B cell (primary cell): ENCODE measurements around the gene CT47B1. TPM values are rescaled to one million over a fixed set of nuclear protein-coding genes. Genes with fewer than 3 reads are reported as not detected.
"Not testable (repeated sequence)": the region's sequence is repeated elsewhere in the genome, so short reads cannot be mapped to it uniquely, and the experiment has no call there.

Experiments
- ATAC-seq: fragments of 200-7000 bp; cut with Tn5 transposase; one replicate; pipeline ENCODE4 v1.10.0; 2021; ENCODE audit warnings: low read depth, mild to moderate bottlenecking, moderate number of reproducible peaks, moderate library complexity
- CTCF ChIA-PET: fragments of 350-600 bp; sonication (Branson Sonifier 250); formaldehyde crosslinking; loops from one replicate; lab custom pipeline; 2021; ENCODE audit warnings: antibody characterized with exemption, inconsistent platforms; lab: Charles Lee
- POLR2A ChIA-PET: fragments of 350-600 bp; sonication (Branson Sonifier 250); formaldehyde crosslinking; loops from one replicate; lab custom pipeline; 2021; ENCODE audit warnings: antibody characterized with exemption; lab: Charles Lee
- DNase-seq: peaks from one replicate; pipeline ENCODE4 v3.0.0; 2013
- H2AFZ ChIP-seq: 2 replicates; pipeline ENCODE4 v1.6.1; 2012; ENCODE audit warnings: mild to moderate bottlenecking, low read depth, low read length; ENCODE audit not compliant: insufficient read depth, poor library complexity, severe bottlenecking
- H3K27ac ChIP-seq, 2 donors: 1 replicate in 1 of 2; 2 replicates in 1 of 2; pipeline ENCODE4 v1.5.1; 2012 to 2013; ENCODE audit warnings: low read length in 2 of 2, mild to moderate bottlenecking in 2 of 2, moderate library complexity in 1 of 2
- H3K27me3 ChIP-seq, 4 experiments: fragments of 200-600 bp in 1 of 4; sonication (generic) in 1 of 4; replicated peaks in 1 of 4; 1 replicate in 2 of 4; 2 replicates in 2 of 4; pipeline versions ENCODE4 v1.6.1 to v1.7.0; 2013 to 2016; ENCODE audit warnings: low read length in 3 of 4, mild to moderate bottlenecking in 2 of 4, mixed read lengths in 1 of 4, moderate library complexity in 1 of 4; ENCODE audit not compliant: insufficient read depth in 4 of 4, control insufficient read depth in 3 of 4; ENCODE audit errors: control extremely low read depth in 1 of 4
- H3K36me3 ChIP-seq, 2 experiments: replicated peaks in 1 of 2; 1 replicate in 1 of 2; 2 replicates in 1 of 2; pipeline versions ENCODE4 v1.6.1 to v1.7.1; 2013; ENCODE audit warnings: low read length in 1 of 2; ENCODE audit not compliant: insufficient read depth in 2 of 2, control insufficient read depth in 1 of 2; ENCODE audit errors: control extremely low read depth in 1 of 2, extremely low read depth in 1 of 2
- H3K4me1 ChIP-seq, 2 donors: fragments of 200-600 bp in 1 of 2; sonication (generic) in 1 of 2; 1 replicate in 1 of 2; 2 replicates in 1 of 2; pipeline versions ENCODE4 v1.5.1 to v1.6.1; 2013 to 2017; ENCODE audit warnings: low read length in 2 of 2; ENCODE audit not compliant: control insufficient read depth in 2 of 2, insufficient read depth in 2 of 2
- H3K4me2 ChIP-seq: replicated peaks from 2 replicates; pipeline ENCODE3; 2012; ENCODE audit warnings: mild to moderate bottlenecking, low read depth, low read length; ENCODE audit not compliant: poor library complexity, severe bottlenecking
- H3K4me3 ChIP-seq, 5 experiments: fragments of 200-600 bp in 1 of 5; sonication (generic) in 1 of 5; 1 replicate in 3 of 5; 2 replicates in 2 of 5; pipeline versions ENCODE4 v1.5.1 to v1.7.0; 2011 to 2016; ENCODE audit warnings: low read length in 4 of 5, mild to moderate bottlenecking in 4 of 5, low read depth in 2 of 5, control low read depth in 1 of 5, moderate library complexity in 1 of 5; ENCODE audit not compliant: insufficient read depth in 1 of 5; ENCODE audit errors: control extremely low read depth in 1 of 5, extremely low read depth in 1 of 5
- H3K79me2 ChIP-seq: fragments of 200-600 bp; sonication (generic); one replicate; pipeline ENCODE4 v1.6.0; 2016; ENCODE audit warnings: low read length; ENCODE audit not compliant: control insufficient read depth, insufficient read depth
- H3K9ac ChIP-seq: fragments of 200-600 bp; sonication (generic); 2 replicates; pipeline ENCODE4 v1.6.1; 2017; ENCODE audit warnings: mild to moderate bottlenecking, low read length, moderate library complexity
- H3K9me3 ChIP-seq, 3 donors: one replicate each; pipeline versions ENCODE4 v1.6.1 to v1.7.1; 2013; ENCODE audit warnings: low read length in 2 of 3; ENCODE audit not compliant: control insufficient read depth in 2 of 3, insufficient read depth in 1 of 3; ENCODE audit errors: control extremely low read depth in 1 of 3
- H4K20me1 ChIP-seq: 2 replicates; pipeline ENCODE4 v1.6.0; 2012; ENCODE audit warnings: mild to moderate bottlenecking, low read length; ENCODE audit not compliant: insufficient read depth, control insufficient read depth, poor library complexity, severe bottlenecking
- H3K27ac Mint-ChIP-seq: one replicate; pipeline ENCODE4 v1.8.0; 2021; ENCODE audit warnings: mixed read lengths
- H3K27me3 Mint-ChIP-seq: one replicate; pipeline ENCODE4 v1.8.0; 2021; ENCODE audit warnings: mixed read lengths
- H3K4me1 Mint-ChIP-seq: one replicate; pipeline ENCODE4 v1.8.0; 2021; ENCODE audit warnings: mixed read lengths
- H3K4me3 Mint-ChIP-seq: one replicate; pipeline ENCODE4 v1.8.0; 2021; ENCODE audit warnings: mixed read lengths
- H3K9me3 Mint-ChIP-seq: one replicate; pipeline ENCODE4 v1.8.0; 2022; ENCODE audit warnings: mixed read lengths; ENCODE audit not compliant: insufficient read depth
- CTCF ChIP-seq: fragments of 200-600 bp; IDR thresholded peaks from one replicate; pipeline ENCODE4 v1.8.0; 2022; ENCODE audit warnings: antibody characterized with exemption, mild to moderate bottlenecking
- EZH2 ChIP-seq: IDR thresholded peaks from 2 replicates; pipeline ENCODE4 v1.6.1; 2012; ENCODE audit warnings: borderline replicate concordance, low read depth, mild to moderate bottlenecking, moderate library complexity, low read length; ENCODE audit not compliant: insufficient read depth, poor library complexity, severe bottlenecking
- WGBS: methylation state at CpG from one replicate; pipeline ENCODE4 v1.1.5; 2013; ENCODE audit warnings: missing lambda C conversion rate; ENCODE audit not compliant: insufficient coverage; 5-methylcytosine and 5-hydroxymethylcytosine counted together
- intact Hi-C: fragments of 100-400 bp; cut with micrococcal nuclease; formaldehyde crosslinking; loops from one replicate; pipeline ENCODE4 v1.10.0; 2022
- polyA minus RNA-seq: library from RNA; depleted of rRNA, polyadenylated mRNA; stranded (reverse); fragments of >200 nt; gene quantifications from 2 replicates; pipeline ENCODE4 v1.2.3, GENCODE V29; 2012
- polyA plus RNA-seq: library from polyadenylated mRNA; depleted of rRNA; stranded (reverse); fragments of >200 nt; gene quantifications from 2 replicates; pipeline ENCODE4 v1.2.3, GENCODE V29; 2012
- total RNA-seq, 2 donors: library from RNA; stranded (reverse); fragments of 120-200 nt in 1 of 2; gene quantifications; 1 replicate in 1 of 2; 2 replicates in 1 of 2; pipeline versions ENCODE4 v1.2.3 to v1.2.4, GENCODE V29; 2013 to 2022

The CT47B1 gene
- not detected in 2 replicates for total RNA-seq
- not detected for total RNA-seq (2013)
- not detected in 2 replicates for polyA plus RNA-seq
- polyA minus RNA-seq, result not detected in 2 replicates

- POLR2A ChIA-PET, CTCF ChIA-PET, intact Hi-C loops, H3K27me3 Mint-ChIP-seq, H3K4me1 Mint-ChIP-seq, H3K4me1 ChIP-seq, DNase-seq, H3K9ac ChIP-seq, H3K27ac Mint-ChIP-seq, H3K27me3 ChIP-seq, H3K9me3 Mint-ChIP-seq, H3K4me3 ChIP-seq, H3K27ac ChIP-seq, H3K9me3 ChIP-seq, H3K36me3 ChIP-seq, H3K4me2 ChIP-seq, H3K4me3 Mint-ChIP-seq, H3K79me2 ChIP-seq, H4K20me1 ChIP-seq, ATAC-seq, H2AFZ ChIP-seq: not testable (repeated sequence)
- no CpG with 5 or more reads among the region's 7 CpGs for WGBS
Measured at GRCh38 chrX:120875766-120876165, at the start of gene CT47B1. Gene CT47B1, minus strand, starts transcription at chrX:120875866. Its CDS starts 196 bp downstream, at chrX:120875670.

DNA sequence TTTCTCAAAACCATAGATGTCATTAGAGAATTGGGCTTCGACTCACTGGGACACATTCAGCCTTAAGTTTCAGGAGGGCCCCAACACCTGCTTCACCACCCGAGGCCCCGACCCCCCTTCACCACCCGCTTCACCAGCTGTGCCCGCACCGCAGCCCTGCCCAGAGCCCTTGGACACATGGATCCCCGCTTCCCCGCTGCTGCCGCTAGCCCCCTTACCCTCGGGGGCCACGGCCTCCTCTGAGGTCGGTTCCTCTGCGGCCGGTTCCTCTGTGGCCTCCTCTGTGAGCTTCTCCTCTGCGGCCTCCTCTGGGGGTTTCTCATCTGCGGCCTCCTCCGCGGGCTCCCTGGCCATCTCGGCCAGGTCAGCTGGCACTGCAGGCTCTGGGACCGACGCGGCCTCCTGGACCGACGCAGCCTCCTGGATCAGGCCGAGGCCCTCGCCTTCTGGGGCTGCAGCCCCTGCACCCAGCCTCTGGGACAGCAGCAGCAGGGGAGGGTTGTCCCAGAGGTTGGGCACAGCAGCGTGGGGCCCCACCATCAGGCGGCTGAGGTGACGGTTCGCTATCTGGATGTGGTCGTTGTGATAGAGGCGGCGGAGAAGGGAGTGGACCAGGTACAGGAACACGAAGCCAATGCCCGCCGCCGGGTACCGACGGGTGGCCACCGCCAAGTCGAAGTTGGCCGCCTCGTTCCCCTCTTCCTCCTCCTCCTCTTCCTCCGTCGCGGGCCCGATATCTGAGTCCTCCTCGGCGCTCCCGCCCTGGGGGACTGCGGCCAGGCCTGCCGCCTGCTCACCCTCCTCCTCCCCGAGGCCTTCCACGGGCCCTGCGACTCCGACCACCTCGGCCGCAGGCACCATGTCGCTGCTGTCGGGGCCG, 748 bp downstream of the CT47B1 start:
- POLR2A ChIA-PET, result no interaction called here
- H3K27ac Mint-ChIP-seq, result no peak overlapping the region

More for the DNA sequence above, 748 bp downstream of the CT47B1 start:
- no peak overlapping the region for H3K4me3 ChIP-seq
- H2AFZ ChIP-seq, result no peak overlapping the region
- DNase-seq (no peak), ATAC-seq (no peak)
- intact Hi-C loops, result no loop called here
- H3K4me2 ChIP-seq, result no peak overlapping the region
- H4K20me1 ChIP-seq, result no peaks in the 10 kb centered on the region
- Mint-ChIP-seq H3K4me3 (no peak overlapping the region), H3K27me3 (peaks cover 3% of the 10 kb centered on the region), H3K4me1 (no peaks in the 10 kb centered on the region), H3K9me3 (no peaks in the 10 kb centered on the region)
- no peaks in the 10 kb centered on the region for H3K36me3 ChIP-seq
- H3K27me3 ChIP-seq, result no peaks in the 10 kb centered on the region
- no peaks in the 10 kb centered on the region for H3K79me2 ChIP-seq
- no peaks in the 10 kb centered on the region for H3K4me1 ChIP-seq
- no peak overlapping the region for H3K27ac ChIP-seq
- CTCF ChIA-PET, result no interaction called here
- no peak for TF ChIP-seq EZH2
- no peak for TF ChIP-seq CTCF
- H3K9ac ChIP-seq, result no peak overlapping the region
- H3K9me3 ChIP-seq, result no peaks in the 10 kb centered on the region
- WGBS, result 97% methylated on average over 37 of the region's 61 CpGs
